CD14-positive monocyte (primary cell): ENCODE results near the gene NOP10. TPM values are rescaled to one million over a fixed set of nuclear protein-coding genes. Genes with fewer than 3 reads are reported as not detected.

Source experiments
- DNase-seq, 3 donors: peaks; one replicate each; pipeline ENCODE4 v3.0.0-alpha.2; 2011 to 2022
- H2AFZ ChIP-seq: 2 replicates; pipeline ENCODE4 v1.6.0; 2012; ENCODE audit warnings: mild to moderate bottlenecking, low read depth, low read length, inconsistent platforms; ENCODE audit not compliant: insufficient read depth, poor library complexity, severe bottlenecking
- H3K27ac ChIP-seq, 2 donors: 1 replicate in 1 of 2; 2 replicates in 1 of 2; pipeline ENCODE4 v1.5.1; 2012 to 2013; ENCODE audit warnings: low read length in 2 of 2, control low read depth in 1 of 2, inconsistent platforms in 1 of 2, low read depth in 1 of 2, mild to moderate bottlenecking in 1 of 2
- H3K27me3 ChIP-seq, 2 donors: one replicate each; pipeline versions ENCODE4 v1.6.0 to v1.6.1; 2011 to 2013; ENCODE audit warnings: low read length in 2 of 2; ENCODE audit not compliant: control insufficient read depth in 2 of 2, insufficient read depth in 2 of 2
- H3K36me3 ChIP-seq, 2 donors: replicated peaks in 1 of 2; 1 replicate in 1 of 2; 2 replicates in 1 of 2; pipeline versions ENCODE4 v1.5.1 to v1.6.1; 2012 to 2013; ENCODE audit warnings: low read length in 2 of 2, control low read depth in 1 of 2, inconsistent platforms in 1 of 2, mild to moderate bottlenecking in 1 of 2; ENCODE audit not compliant: insufficient read depth in 2 of 2, control insufficient read depth in 1 of 2
- H3K4me1 ChIP-seq, 2 donors: 1 replicate in 1 of 2; 2 replicates in 1 of 2; pipeline versions ENCODE4 v1.5.1 to v1.6.1; 2012 to 2013; ENCODE audit warnings: low read length in 2 of 2, control low read depth in 1 of 2, inconsistent platforms in 1 of 2, mild to moderate bottlenecking in 1 of 2, moderate library complexity in 1 of 2; ENCODE audit not compliant: insufficient read depth in 2 of 2, control insufficient read depth in 1 of 2
- H3K4me2 ChIP-seq: replicated peaks from 2 replicates; pipeline ENCODE3; 2012; ENCODE audit warnings: low read length, moderate library complexity, mild to moderate bottlenecking; ENCODE audit not compliant: poor library complexity, severe bottlenecking; ENCODE audit errors: extremely low read depth
- H3K4me3 ChIP-seq, 3 experiments: fragments of 200-600 bp in 1 of 3; sonication (generic) in 1 of 3; replicated peaks in 1 of 3; 1 replicate in 2 of 3; 2 replicates in 1 of 3; pipeline ENCODE4 v1.5.1; 2011 to 2013; ENCODE audit warnings: low read length in 3 of 3, mild to moderate bottlenecking in 3 of 3, control low read depth in 2 of 3, low read depth in 2 of 3, inconsistent platforms in 1 of 3, moderate library complexity in 1 of 3
- H3K79me2 ChIP-seq: 2 replicates; pipeline ENCODE4 v1.6.0; 2012; ENCODE audit warnings: mild to moderate bottlenecking, control low read depth, inconsistent platforms, low read length, moderate library complexity; ENCODE audit not compliant: insufficient read depth
- H3K9ac ChIP-seq: 2 replicates; pipeline ENCODE4 v1.6.0; 2017; ENCODE audit warnings: low read length, mild to moderate bottlenecking; ENCODE audit not compliant: insufficient read depth, poor library complexity, severe bottlenecking
- H3K9me3 ChIP-seq, 2 donors: replicated peaks in 1 of 2; 1 replicate in 1 of 2; 2 replicates in 1 of 2; pipeline versions ENCODE4 v1.5.1 to v1.6.1; 2012 to 2013; ENCODE audit warnings: low read length in 2 of 2, control low read depth in 1 of 2; ENCODE audit not compliant: control insufficient read depth in 1 of 2, insufficient read depth in 1 of 2
- H4K20me1 ChIP-seq: 2 replicates; pipeline ENCODE4 v1.6.0; 2012; ENCODE audit warnings: mild to moderate bottlenecking, low read length, control low read depth, moderate library complexity; ENCODE audit not compliant: insufficient read depth
- H3K27ac Mint-ChIP-seq, 7 donors: one replicate each; pipeline ENCODE4 v1.8.0; 2020; ENCODE audit warnings: mild to moderate bottlenecking in 7 of 7, mixed read lengths in 7 of 7, moderate library complexity in 6 of 7, inconsistent platforms in 2 of 7
- H3K27me3 Mint-ChIP-seq, 3 donors: one replicate each; pipeline ENCODE4 v1.8.0; 2021 to 2022; ENCODE audit warnings: low read depth in 3 of 3, mild to moderate bottlenecking in 3 of 3, mixed read lengths in 3 of 3, moderate library complexity in 3 of 3, inconsistent platforms in 1 of 3
- H3K36me3 Mint-ChIP-seq, 2 donors: one replicate each; pipeline ENCODE4 v1.8.0; 2020; ENCODE audit warnings: mixed read lengths in 2 of 2, inconsistent platforms in 1 of 2, mild to moderate bottlenecking in 1 of 2
- H3K4me1 Mint-ChIP-seq: one replicate; pipeline ENCODE4 v1.8.0; 2020; ENCODE audit warnings: mild to moderate bottlenecking, mixed read lengths
- H3K4me3 Mint-ChIP-seq, 2 donors: one replicate each; pipeline ENCODE4 v1.8.0; 2020; ENCODE audit warnings: mild to moderate bottlenecking in 2 of 2, mixed read lengths in 2 of 2, moderate library complexity in 1 of 2
- H3K9me3 Mint-ChIP-seq, 7 donors: one replicate each; pipeline ENCODE4 v1.8.0; 2020 to 2022; ENCODE audit warnings: mixed read lengths in 7 of 7, mild to moderate bottlenecking in 6 of 7, moderate library complexity in 6 of 7, inconsistent platforms in 2 of 7
- WGBS: methylation state at CpG from one replicate; pipeline ENCODE4 v1.1.5; 2013; ENCODE audit warnings: missing lambda C conversion rate; ENCODE audit not compliant: insufficient coverage; 5-methylcytosine and 5-hydroxymethylcytosine counted together
- intact Hi-C, 2 donors: fragments of 100-400 bp; cut with micrococcal nuclease; formaldehyde crosslinking; loops; one replicate each; pipeline versions ENCODE4 v1.15.0 to v1.15.1; 2023
- polyA plus RNA-seq, 3 donors: library from polyadenylated mRNA; depleted of rRNA in 1 of 3; unstranded in 2 of 3; stranded (reverse) in 1 of 3; fragments of 300-500 nt in 2 of 3; fragments of >200 nt in 1 of 3; fragmentation: Illumina TruSeq in 2 of 3; gene quantifications; 1 replicate in 2 of 3; 2 replicates in 1 of 3; pipeline ENCODE4 v1.2.3, GENCODE V29; 2012 to 2021
- TF ChIP-seq, protein P1 (sequence below): fragments of 200-600 bp; IDR thresholded peaks from one replicate; pipeline ENCODE4 v1.8.0; 2022; ENCODE audit warnings: antibody characterized with exemption, mild to moderate bottlenecking

Gene NOP10
- polyA plus RNA-seq, 3 donors, result 260 to 677 (median 586) TPM

DNA sequence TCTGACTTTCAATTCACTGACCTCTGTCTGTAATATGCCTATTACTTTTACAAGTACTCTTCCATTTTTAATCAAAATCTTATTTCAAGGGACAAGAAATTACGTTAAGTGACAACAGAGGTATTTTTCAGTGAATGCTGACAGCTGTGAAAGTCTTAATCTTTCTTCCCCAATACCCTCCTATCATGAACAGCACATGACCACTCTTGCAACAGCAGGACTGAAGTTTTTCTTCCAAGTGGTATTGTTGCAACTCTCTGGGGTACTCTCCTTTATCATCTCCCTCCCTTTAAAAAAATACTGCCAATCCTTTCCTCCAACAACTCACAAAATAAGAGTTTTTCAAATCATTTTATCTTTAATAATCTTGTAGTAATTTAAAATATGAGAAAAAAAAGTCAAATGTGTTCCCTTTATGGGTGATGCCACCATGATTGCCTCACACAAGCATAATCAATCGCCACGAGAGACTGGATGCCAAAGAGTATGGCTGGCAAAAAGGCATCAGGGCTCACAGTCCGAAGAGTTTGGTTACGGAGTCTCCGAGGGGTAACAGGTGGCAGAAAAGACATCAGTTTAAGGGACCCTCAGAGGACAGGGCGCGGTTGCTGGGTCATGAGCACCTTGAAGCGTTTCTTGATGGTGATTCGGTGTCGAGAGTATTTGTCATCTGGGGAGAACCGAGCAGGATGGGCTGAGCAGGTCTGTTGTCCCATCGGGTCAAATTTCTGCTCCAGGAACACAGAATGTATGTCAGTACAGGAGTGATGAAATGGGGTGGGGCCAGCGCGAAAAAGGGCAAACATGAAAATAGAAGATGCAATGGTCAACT, 1.3 kb downstream of the NOP10 start:
- intact Hi-C loops, result loop anchor here (2.0 to 5.0 kb wide), 2 partner anchors 25 to 99 kb away; partner anchors contain the start of gene LPCAT4 (in 1 of the 2)
- Histone ChIP-seq H3K4me3 (peak overlapping the region; percentile 62 to 96 (median 96)), H3K27ac (peak overlapping the region; percentile 35 to 86), H2AFZ (no peak overlapping the region), H4K20me1 (peaks cover 23% of the 10 kb centered on the region), H3K4me1 (peaks cover 31 to 37% of the 10 kb centered on the region in 2 donors), H3K27me3 (no peaks in the 10 kb centered on the region), H3K9me3 (no peaks in the 10 kb centered on the region), H3K4me2 (peak overlapping the region; percentile 72), H3K9ac (no peak overlapping the region), H3K36me3 (peaks cover 0 to 31% of the 10 kb centered on the region in 2 donors), H3K79me2 (peaks cover 62% of the 10 kb centered on the region)
- peaks cover 20 to 30% of the 10 kb centered on the region in 2 donors for H3K36me3 Mint-ChIP-seq
- H3K9me3 Mint-ChIP-seq, result peaks cover 0 to 1% (median 0%) of the 10 kb centered on the region in 7 donors
- WGBS, result 74% methylated on average over 12 of the region's 15 CpGs
- H3K4me3 Mint-ChIP-seq, result peak overlapping the region in 1 of 2 donors; percentile 1
- TF ChIP-seq, protein P1, sequence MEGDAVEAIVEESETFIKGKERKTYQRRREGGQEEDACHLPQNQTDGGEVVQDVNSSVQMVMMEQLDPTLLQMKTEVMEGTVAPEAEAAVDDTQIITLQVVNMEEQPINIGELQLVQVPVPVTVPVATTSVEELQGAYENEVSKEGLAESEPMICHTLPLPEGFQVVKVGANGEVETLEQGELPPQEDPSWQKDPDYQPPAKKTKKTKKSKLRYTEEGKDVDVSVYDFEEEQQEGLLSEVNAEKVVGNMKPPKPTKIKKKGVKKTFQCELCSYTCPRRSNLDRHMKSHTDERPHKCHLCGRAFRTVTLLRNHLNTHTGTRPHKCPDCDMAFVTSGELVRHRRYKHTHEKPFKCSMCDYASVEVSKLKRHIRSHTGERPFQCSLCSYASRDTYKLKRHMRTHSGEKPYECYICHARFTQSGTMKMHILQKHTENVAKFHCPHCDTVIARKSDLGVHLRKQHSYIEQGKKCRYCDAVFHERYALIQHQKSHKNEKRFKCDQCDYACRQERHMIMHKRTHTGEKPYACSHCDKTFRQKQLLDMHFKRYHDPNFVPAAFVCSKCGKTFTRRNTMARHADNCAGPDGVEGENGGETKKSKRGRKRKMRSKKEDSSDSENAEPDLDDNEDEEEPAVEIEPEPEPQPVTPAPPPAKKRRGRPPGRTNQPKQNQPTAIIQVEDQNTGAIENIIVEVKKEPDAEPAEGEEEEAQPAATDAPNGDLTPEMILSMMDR, result no peak
- peak overlapping the region in 5 of 7 donors; percentile 34 to 84 (median 46) for H3K27ac Mint-ChIP-seq
- peak in 1 of 3 donors; percentile 10 for DNase-seq
- peaks cover 0 to 2% (median 0%) of the 10 kb centered on the region in 3 donors for H3K27me3 Mint-ChIP-seq
- peaks cover 31% of the 10 kb centered on the region for H3K4me1 Mint-ChIP-seq

GRCh38 chr15:34339946-34340345, 3.0 kb downstream of the NOP10 start:
- H3K79me2 ChIP-seq, result peaks cover 73% of the 10 kb centered on the region

More at GRCh38 chr15:34339946-34340345, 3.0 kb downstream of the NOP10 start:
- no peaks in the 10 kb centered on the region for H3K27me3 ChIP-seq
- peaks cover 0 to 2% (median 0%) of the 10 kb centered on the region in 3 donors for H3K27me3 Mint-ChIP-seq
- H3K9ac ChIP-seq, result no peak overlapping the region
- peaks cover 20 to 30% of the 10 kb centered on the region in 2 donors for H3K36me3 Mint-ChIP-seq
- H3K27ac Mint-ChIP-seq, result peak overlapping the region in 3 of 7 donors; percentile 30 to 46 (median 32)
- WGBS, result no CpG with 5 or more reads among the region's 3 CpGs
- intact Hi-C loops, result loop anchor here (5.0 to 10.0 kb wide), 5 partner anchors 98 to 645 kb away; partner anchors contain the start of genes EMC4 (in 1 of the 2), EMC7 (in 1 of the 2), PGBD4 (in 1 of the 2) and ZNF770 (in 1 of the 2)
- peaks cover 0 to 31% of the 10 kb centered on the region in 2 donors for H3K36me3 ChIP-seq
- H2AFZ ChIP-seq, result no peak overlapping the region
- H4K20me1 ChIP-seq, result peaks cover 23% of the 10 kb centered on the region
- DNase-seq, result no peak
- peaks cover 0 to 1% (median 0%) of the 10 kb centered on the region in 7 donors for H3K9me3 Mint-ChIP-seq
- H3K27ac ChIP-seq, result no peak overlapping the region
- no peak overlapping the region for H3K4me3 ChIP-seq
- H3K4me3 Mint-ChIP-seq, result no peak overlapping the region
- peaks cover 44% of the 10 kb centered on the region for H3K4me1 Mint-ChIP-seq
- no peaks in the 10 kb centered on the region for H3K9me3 ChIP-seq
- H3K4me1 ChIP-seq, result peaks cover 40 to 49% of the 10 kb centered on the region in 2 donors
- no peak overlapping the region for H3K4me2 ChIP-seq
- TF ChIP-seq, protein P1, result no peak
